Neural progenitor cell (in vitro differentiated cells): ENCODE measurements around the gene PAIP2. TPM values are rescaled to one million over a fixed set of nuclear protein-coding genes. Genes with fewer than 3 reads are reported as not detected.
"Not testable (repeated sequence)": the region's sequence is repeated elsewhere in the genome, so short reads cannot be mapped to it uniquely, and the experiment has no call there.

Experiments used
- DNase-seq: peaks from one replicate; pipeline ENCODE4 v3.0.0-alpha.2; 2016; ENCODE audit warnings: low spot score
- H2AFZ ChIP-seq: fragments of 200-600 bp; sonication (generic); replicated peaks from 2 replicates; pipeline ENCODE4 v1.6.1; 2016; ENCODE audit warnings: antibody characterized with exemption
- H3F3A ChIP-seq: fragments of 200-600 bp; sonication (generic); 2 replicates; pipeline ENCODE4 v1.6.1; 2016; ENCODE audit warnings: antibody characterized with exemption, low read depth
- H3K27ac ChIP-seq: fragments of 200-600 bp; sonication (generic); 2 replicates; pipeline ENCODE4 v1.5.1; 2016; ENCODE audit warnings: mild to moderate bottlenecking
- H3K27me3 ChIP-seq: fragments of 200-600 bp; sonication (generic); 2 replicates; pipeline ENCODE4 v1.6.1; 2016; ENCODE audit warnings: mild to moderate bottlenecking, moderate library complexity
- H3K36me3 ChIP-seq: fragments of 200-600 bp; sonication (generic); 2 replicates; pipeline ENCODE4 v1.5.1; 2016
- H3K4me1 ChIP-seq: fragments of 200-600 bp; sonication (generic); 2 replicates; pipeline ENCODE4 v1.6.1; 2016; ENCODE audit warnings: mixed run types
- H3K4me2 ChIP-seq: fragments of 200-600 bp; sonication (generic); 2 replicates; pipeline ENCODE4 v1.6.1; 2016
- H3K4me3 ChIP-seq: fragments of 200-600 bp; sonication (generic); 2 replicates; pipeline ENCODE4 v1.5.1; 2016
- H3K79me2 ChIP-seq: fragments of 200-600 bp; sonication (generic); 2 replicates; pipeline ENCODE4 v1.6.1; 2016; ENCODE audit warnings: low read depth
- H3K9ac ChIP-seq: fragments of 200-600 bp; sonication (generic); 2 replicates; pipeline ENCODE4 v1.6.1; 2016
- H3K9me3 ChIP-seq: fragments of 200-600 bp; sonication (generic); 2 replicates; pipeline ENCODE4 v1.5.1; 2016; ENCODE audit warnings: low read depth
- H4K20me1 ChIP-seq: fragments of 200-600 bp; sonication (generic); 2 replicates; pipeline ENCODE4 v1.6.1; 2016; ENCODE audit warnings: low read depth
- H3K27ac Mint-ChIP-seq: 3 replicates; pipeline ENCODE4 v1.8.0; 2021; ENCODE audit warnings: mixed read lengths
- H3K27me3 Mint-ChIP-seq: 2 replicates; pipeline ENCODE4 v1.8.0; 2022; ENCODE audit warnings: low read depth, mild to moderate bottlenecking, inconsistent platforms, moderate library complexity, mixed read lengths; ENCODE audit not compliant: insufficient read depth
- H3K36me3 Mint-ChIP-seq: 3 replicates; pipeline ENCODE4 v1.8.0; 2021; ENCODE audit warnings: mixed read lengths
- H3K4me1 Mint-ChIP-seq: 3 replicates; pipeline ENCODE4 v1.8.0; 2021; ENCODE audit warnings: mixed read lengths
- H3K4me3 Mint-ChIP-seq: 3 replicates; pipeline ENCODE4 v1.8.0; 2021; ENCODE audit warnings: mild to moderate bottlenecking, moderate library complexity, mixed read lengths
- H3K9me3 Mint-ChIP-seq: 3 replicates; pipeline ENCODE4 v1.8.0; 2020; ENCODE audit warnings: mixed read lengths
- EZH2 ChIP-seq: fragments of 200-600 bp; sonication (generic); IDR thresholded peaks from 2 replicates; pipeline ENCODE4 v1.6.1; 2017; ENCODE audit warnings: antibody characterized with exemption, mild to moderate bottlenecking, moderate library complexity
- EZH2phosphoT487 ChIP-seq: fragments of 200-600 bp; sonication (generic); IDR thresholded peaks from 2 replicates; pipeline ENCODE4 v1.6.1; 2017; ENCODE audit warnings: antibody characterized with exemption
- total RNA-seq: library from RNA; depleted of rRNA; stranded (reverse); fragments of >200 nt; gene quantifications from 2 replicates; pipeline ENCODE4 v1.2.3, GENCODE V29; 2015; ENCODE audit warnings: low replicate concordance
- TF ChIP-seq, protein P1 (sequence below): fragments of 200-600 bp; sonication (generic); IDR thresholded peaks from 2 replicates; pipeline ENCODE4 v1.5.1; 2017; ENCODE audit warnings: antibody characterized with exemption, mild to moderate bottlenecking

The PAIP2 gene
- total RNA-seq, 1 donor from 2014 or later, result 201 TPM

DNA sequence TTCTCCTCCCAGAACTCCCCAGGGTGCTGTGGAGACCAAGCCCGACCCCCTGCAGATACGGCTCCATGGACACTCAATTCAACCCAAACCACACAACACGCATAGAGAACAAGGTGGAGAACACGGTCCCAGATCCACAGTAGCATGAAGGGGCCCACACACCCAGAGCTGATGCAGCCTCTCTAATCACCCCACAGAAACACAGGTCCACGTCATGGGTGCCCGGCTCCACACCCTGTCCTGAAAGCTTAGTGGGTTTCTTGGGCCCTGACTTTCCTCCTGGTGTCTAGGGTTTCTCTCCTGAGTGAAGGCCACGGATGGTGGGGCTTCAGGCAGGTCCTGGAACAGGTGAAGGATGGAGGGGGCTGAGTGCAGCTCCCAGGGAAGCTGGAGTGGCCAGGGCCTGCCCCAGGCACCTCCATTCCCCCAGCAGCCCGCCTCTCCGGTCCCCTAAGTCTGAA, 43.0 kb downstream of the PAIP2 start:
- H3K27ac Mint-ChIP-seq, result no peak overlapping the region
- no peaks in the 10 kb centered on the region for H4K20me1 ChIP-seq
- TF ChIP-seq EZH2 (no peak), EZH2phosphoT487 (no peak)
- TF ChIP-seq, protein P1, sequence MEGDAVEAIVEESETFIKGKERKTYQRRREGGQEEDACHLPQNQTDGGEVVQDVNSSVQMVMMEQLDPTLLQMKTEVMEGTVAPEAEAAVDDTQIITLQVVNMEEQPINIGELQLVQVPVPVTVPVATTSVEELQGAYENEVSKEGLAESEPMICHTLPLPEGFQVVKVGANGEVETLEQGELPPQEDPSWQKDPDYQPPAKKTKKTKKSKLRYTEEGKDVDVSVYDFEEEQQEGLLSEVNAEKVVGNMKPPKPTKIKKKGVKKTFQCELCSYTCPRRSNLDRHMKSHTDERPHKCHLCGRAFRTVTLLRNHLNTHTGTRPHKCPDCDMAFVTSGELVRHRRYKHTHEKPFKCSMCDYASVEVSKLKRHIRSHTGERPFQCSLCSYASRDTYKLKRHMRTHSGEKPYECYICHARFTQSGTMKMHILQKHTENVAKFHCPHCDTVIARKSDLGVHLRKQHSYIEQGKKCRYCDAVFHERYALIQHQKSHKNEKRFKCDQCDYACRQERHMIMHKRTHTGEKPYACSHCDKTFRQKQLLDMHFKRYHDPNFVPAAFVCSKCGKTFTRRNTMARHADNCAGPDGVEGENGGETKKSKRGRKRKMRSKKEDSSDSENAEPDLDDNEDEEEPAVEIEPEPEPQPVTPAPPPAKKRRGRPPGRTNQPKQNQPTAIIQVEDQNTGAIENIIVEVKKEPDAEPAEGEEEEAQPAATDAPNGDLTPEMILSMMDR, result no peak
- H2AFZ ChIP-seq, result no peak overlapping the region
- H3K27me3 Mint-ChIP-seq, result no peaks in the 10 kb centered on the region
- no peak overlapping the region for H3K4me3 Mint-ChIP-seq
- no peaks in the 10 kb centered on the region for H3F3A ChIP-seq
- peaks cover 16% of the 10 kb centered on the region for H3K4me1 Mint-ChIP-seq
- no peaks in the 10 kb centered on the region for H3K79me2 ChIP-seq
- no peaks in the 10 kb centered on the region for H3K9me3 Mint-ChIP-seq
- H3K27me3 ChIP-seq, result no peaks in the 10 kb centered on the region
- H3K9me3 ChIP-seq, result no peaks in the 10 kb centered on the region
- no peaks in the 10 kb centered on the region for H3K36me3 Mint-ChIP-seq
- peaks cover 4% of the 10 kb centered on the region for H3K4me1 ChIP-seq
- H3K9ac ChIP-seq, result no peak overlapping the region
- no peak for DNase-seq
- H3K4me3 ChIP-seq, result no peak overlapping the region
- H3K36me3 ChIP-seq, result no peaks in the 10 kb centered on the region
- H3K4me2 ChIP-seq, result no peak overlapping the region
- H3K27ac ChIP-seq, result no peak overlapping the region

GRCh38 chr5:139385061-139386049, 43.7 kb downstream of the PAIP2 start:
- Mint-ChIP-seq H3K27ac (no peak overlapping the region), H3K36me3 (no peaks in the 10 kb centered on the region), H3K27me3 (peaks cover 3% of the 10 kb centered on the region), H3K4me1 (peaks cover 13% of the 10 kb centered on the region), H3K9me3 (no peaks in the 10 kb centered on the region), H3K4me3 (no peak overlapping the region)
- Histone ChIP-seq H3K4me3 (no peak overlapping the region), H3K27me3 (no peaks in the 10 kb centered on the region), H3K36me3 (no peaks in the 10 kb centered on the region), H3K27ac (no peak overlapping the region), H3K9me3 (no peaks in the 10 kb centered on the region), H2AFZ (no peak overlapping the region), H3K9ac (no peak overlapping the region), H3K4me2 (no peak overlapping the region), H3K4me1 (peaks cover 4% of the 10 kb centered on the region), H3F3A (no peaks in the 10 kb centered on the region), H3K79me2 (no peaks in the 10 kb centered on the region), H4K20me1 (no peaks in the 10 kb centered on the region)
- no peak for TF ChIP-seq EZH2phosphoT487
- TF ChIP-seq, protein P1, result no peak
- no peak for TF ChIP-seq EZH2
- no peak for DNase-seq

DNA sequence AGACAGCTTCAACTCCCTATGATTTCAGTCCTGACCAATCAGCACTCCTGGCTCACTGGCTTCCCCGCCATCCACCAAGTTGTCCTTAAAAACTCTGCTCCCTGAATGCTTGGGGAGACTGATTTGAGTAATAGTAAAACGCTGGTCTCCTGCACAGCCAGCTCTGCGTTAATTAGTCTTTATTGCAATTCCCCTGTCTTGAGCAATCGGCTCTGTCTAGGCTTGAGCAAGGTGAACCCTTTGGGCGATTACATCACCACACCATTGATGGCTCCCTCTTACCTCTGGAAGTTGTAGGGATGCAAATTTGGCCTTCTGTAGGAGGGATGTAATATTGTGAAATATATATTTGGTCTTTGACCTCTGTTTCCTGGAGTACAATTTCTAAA, 44.4 kb downstream of the PAIP2 start:
- Histone ChIP-seq H3F3A (peaks cover 4% of the 10 kb centered on the region), H3K9me3 (no peaks in the 10 kb centered on the region), H3K36me3 (no peaks in the 10 kb centered on the region), H3K27ac (no peak overlapping the region), H4K20me1 (no peaks in the 10 kb centered on the region), H3K4me2 (no peak overlapping the region), H2AFZ (no peak overlapping the region), H3K9ac (no peak overlapping the region), H3K4me1 (peaks cover 4% of the 10 kb centered on the region), H3K27me3 (no peaks in the 10 kb centered on the region), H3K4me3 (no peak overlapping the region), H3K79me2 (no peaks in the 10 kb centered on the region)
- Mint-ChIP-seq H3K36me3 (no peaks in the 10 kb centered on the region), H3K4me1 (peaks cover 10% of the 10 kb centered on the region), H3K27me3 (peaks cover 5% of the 10 kb centered on the region), H3K4me3 (no peak overlapping the region), H3K27ac (no peak overlapping the region), H3K9me3 (no peaks in the 10 kb centered on the region)
- TF ChIP-seq, protein P1, result no peak
- TF ChIP-seq EZH2 (no peak), EZH2phosphoT487 (no peak)
- no peak for DNase-seq

DNA sequence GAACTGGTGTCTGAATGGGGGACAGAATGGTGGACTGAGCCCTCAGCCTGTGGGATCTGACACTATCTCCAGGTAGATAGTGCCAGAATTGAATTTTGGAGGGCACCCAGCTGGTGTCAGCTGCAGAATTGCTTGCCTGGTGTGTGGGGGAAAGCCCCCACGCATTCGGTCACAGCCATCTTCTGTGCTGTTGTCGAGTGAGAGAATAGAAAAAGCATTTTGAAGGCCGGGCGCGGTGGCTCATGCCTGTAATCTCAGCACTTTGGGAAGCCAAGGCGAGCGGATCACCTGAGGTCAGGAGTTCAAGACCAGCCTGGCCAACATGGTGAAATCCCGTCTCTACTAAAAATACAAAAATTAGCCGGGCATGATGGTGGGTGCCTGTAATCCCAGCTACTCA, 45.3 kb downstream of the PAIP2 start:
- H3K9ac ChIP-seq, H3K27ac ChIP-seq, H3K9me3 ChIP-seq, DNase-seq, H3K27me3 ChIP-seq, H4K20me1 ChIP-seq, H3K79me2 ChIP-seq, H3K4me2 ChIP-seq, H3K27ac Mint-ChIP-seq, H3K4me3 ChIP-seq, H3K4me1 ChIP-seq, H3K36me3 Mint-ChIP-seq, H3K27me3 Mint-ChIP-seq, H3K4me3 Mint-ChIP-seq, H3K9me3 Mint-ChIP-seq, H2AFZ ChIP-seq, H3K36me3 ChIP-seq: not testable (repeated sequence)
- H3F3A ChIP-seq, result peaks cover 13% of the 10 kb centered on the region
- peaks cover 15% of the 10 kb centered on the region for H3K4me1 Mint-ChIP-seq
